ENCODE results near the gene BROX.
A peak's percentile ranks its signal among the peaks of the same experiment; 100 is the strongest.
"Not testable (repeated sequence)": the region's sequence is repeated elsewhere in the genome, so short reads cannot be mapped to it uniquely, and the experiment has no call there.

Gene BROX

DNA sequence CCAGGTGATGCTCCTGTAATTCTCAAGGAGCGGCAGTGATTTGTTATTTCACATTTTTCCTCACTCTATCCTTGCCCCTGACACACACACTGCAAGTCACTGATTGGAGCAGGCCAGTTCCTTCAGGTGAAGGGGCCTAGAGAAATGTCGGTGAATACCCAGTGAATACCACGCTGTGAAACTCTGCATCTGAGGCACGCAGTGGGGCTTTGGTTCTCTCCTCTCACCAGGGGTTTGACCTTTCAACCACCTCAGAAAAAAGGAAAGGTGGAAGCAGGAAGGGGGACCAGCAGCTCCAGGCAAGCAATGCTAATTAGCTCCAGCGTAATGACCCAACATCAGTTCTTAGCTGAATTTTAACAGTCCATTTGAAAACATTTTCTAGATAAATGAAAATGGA is 24.1 kb downstream of the BROX start:
- Histone ChIP-seq H3K4me3 (ENCODE audit: low read length) (no peak overlapping the region), H3K9ac (ENCODE audit: low read length) (peak overlapping the region; percentile 50), H3K27me3 (ENCODE audit: control insufficient read depth, insufficient read depth, low read length) (no peaks in the 10 kb centered on the region), H3K9me3 (ENCODE audit: control insufficient read depth, low read length) (no peaks in the 10 kb centered on the region), H3K36me3 (ENCODE audit: control insufficient read depth, insufficient read depth, low read length) (no peaks in the 10 kb centered on the region), H3K4me1 (ENCODE audit: control insufficient read depth, insufficient read depth, low read length) (peaks cover 13% of the 10 kb centered on the region)

DNA sequence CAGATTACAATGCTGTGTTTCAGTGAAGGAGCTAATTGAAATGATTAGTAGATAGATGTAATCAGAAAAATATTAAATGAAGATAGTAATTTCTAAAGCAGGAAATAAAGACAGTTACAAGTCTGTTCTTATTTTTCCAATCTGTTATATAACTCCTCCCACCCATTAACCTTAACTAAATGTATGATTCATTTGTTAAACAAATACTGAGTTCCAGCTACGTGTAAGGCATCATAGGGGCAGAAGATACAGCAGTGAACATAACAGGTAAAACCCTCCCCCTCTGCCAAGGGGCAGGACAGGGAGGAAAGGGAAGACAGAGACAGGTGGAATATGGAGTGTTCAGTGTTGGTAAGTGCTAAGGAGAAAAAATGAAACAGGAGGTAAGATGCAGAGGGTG is 24.6 kb downstream of the BROX start, which contains the start of gene FAM177B:
Gene FAM177B, plus strand, starts transcription at position 231 of the 400 bp plus-strand sequence. CDS start 9,344 bp downstream, outside the sequence.
- Histone ChIP-seq H3K4me3 (ENCODE audit: low read length) (peak within 1 kb of the TSS; percentile 85), H3K27me3 (ENCODE audit: control insufficient read depth, insufficient read depth, low read length) (no peaks in the 10 kb centered on the region), H3K9ac (ENCODE audit: low read length) (peak within 1 kb of the TSS; percentile 89), H3K4me1 (ENCODE audit: control insufficient read depth, insufficient read depth, low read length) (peaks cover 13% of the 10 kb centered on the region), H3K36me3 (ENCODE audit: control insufficient read depth, insufficient read depth, low read length) (no peaks in the 10 kb centered on the region), H3K9me3 (ENCODE audit: control insufficient read depth, low read length) (no peaks in the 10 kb centered on the region)

DNA sequence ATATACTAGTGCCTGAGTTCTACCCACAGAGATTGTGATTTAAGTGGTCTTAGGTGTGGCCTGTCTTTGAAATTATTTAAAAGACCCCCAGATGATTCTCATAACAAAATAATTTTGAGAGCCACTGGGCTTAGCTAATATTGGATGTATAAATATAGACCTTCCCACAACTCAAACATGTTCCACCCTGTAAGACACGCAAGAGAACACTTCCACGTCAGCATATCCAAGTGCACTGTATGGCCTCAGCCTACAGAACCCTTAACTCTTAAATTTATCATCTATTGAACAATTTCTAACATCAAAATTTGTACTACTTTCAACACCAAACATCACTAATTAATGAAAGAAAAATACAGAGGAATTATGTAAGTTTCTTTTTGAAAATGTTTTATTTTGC is 27.1 kb downstream of the BROX start:
- peak overlapping the region; percentile 85 for H3K4me3 ChIP-seq (ENCODE audit: low read length)
- H3K27me3 ChIP-seq (ENCODE audit: control insufficient read depth, insufficient read depth, low read length) = no peaks in the 10 kb centered on the region
- peak overlapping the region; percentile 89 for H3K9ac ChIP-seq (ENCODE audit: low read length)
- no peaks in the 10 kb centered on the region for H3K9me3 ChIP-seq (ENCODE audit: control insufficient read depth, low read length)
- H3K36me3 ChIP-seq (ENCODE audit: control insufficient read depth, insufficient read depth, low read length) = no peaks in the 10 kb centered on the region
- H3K4me1 ChIP-seq (ENCODE audit: control insufficient read depth, insufficient read depth, low read length) = peaks cover 13% of the 10 kb centered on the region

GRCh38 chr1:222739929-222740328 is 27.6 kb downstream of the BROX start:
- H3K4me3 ChIP-seq (ENCODE audit: low read length) = peak overlapping the region; percentile 60

DNA sequence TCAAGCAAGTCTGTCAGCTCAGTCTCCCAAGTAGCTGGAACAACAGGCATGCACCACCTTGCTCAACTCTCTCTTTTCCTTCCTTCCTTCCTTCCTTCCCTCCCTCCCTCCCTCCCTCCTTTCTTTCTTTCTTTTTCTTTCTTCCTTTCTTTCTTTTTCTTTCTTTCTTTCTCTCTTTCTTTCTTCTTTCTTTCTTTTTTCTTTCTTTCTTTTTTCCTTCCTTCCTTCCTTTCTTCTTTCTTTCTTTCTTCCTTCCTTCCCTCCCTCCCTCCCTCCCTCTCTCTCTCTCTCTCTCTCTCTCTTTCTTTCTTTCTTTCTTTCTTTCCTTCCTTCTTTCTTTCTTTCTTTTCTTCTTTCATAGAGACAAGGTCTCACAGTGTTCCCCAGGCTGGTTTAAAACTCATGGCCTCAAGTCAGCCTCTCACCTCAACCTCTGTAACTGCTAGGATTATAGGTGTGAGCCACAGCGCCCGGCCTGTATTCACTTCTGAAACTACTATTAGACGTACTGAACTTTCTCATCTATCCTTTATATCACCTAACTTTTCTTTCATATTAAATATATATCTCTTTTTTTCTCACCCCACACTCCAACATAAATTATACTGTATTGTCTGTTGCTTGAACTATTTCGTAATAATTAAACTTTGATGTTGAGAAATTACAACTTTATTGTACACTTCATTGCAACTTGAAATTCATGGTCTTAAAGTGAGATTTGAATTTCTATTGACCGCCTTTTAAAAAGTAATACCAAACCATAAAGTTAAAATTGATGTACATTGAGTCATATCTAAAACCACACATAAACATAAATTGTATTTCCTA is 29.5 kb downstream of the BROX start:
- peak overlapping the region; percentile 22 for H3K9ac ChIP-seq (ENCODE audit: low read length)
- not testable (repeated sequence) for H3K4me1 ChIP-seq (ENCODE audit: control insufficient read depth, insufficient read depth, low read length); H3K36me3 ChIP-seq (ENCODE audit: control insufficient read depth, insufficient read depth, low read length); H3K9me3 ChIP-seq (ENCODE audit: control insufficient read depth, low read length); H3K4me3 ChIP-seq (ENCODE audit: low read length); H3K27me3 ChIP-seq (ENCODE audit: control insufficient read depth, insufficient read depth, low read length)

More at GRCh38 chr1:222739929-222740328, 27.6 kb downstream of the BROX start:
- Histone ChIP-seq H3K4me1 (ENCODE audit: control insufficient read depth, insufficient read depth, low read length) (peaks cover 13% of the 10 kb centered on the region), H3K27me3 (ENCODE audit: control insufficient read depth, insufficient read depth, low read length) (no peaks in the 10 kb centered on the region), H3K9ac (ENCODE audit: low read length) (peak overlapping the region; percentile 89), H3K36me3 (ENCODE audit: control insufficient read depth, insufficient read depth, low read length) (no peaks in the 10 kb centered on the region), H3K9me3 (ENCODE audit: control insufficient read depth, low read length) (no peaks in the 10 kb centered on the region)

- Histone ChIP-seq H3K27me3 (ENCODE audit: control insufficient read depth, insufficient read depth, low read length) (no peaks in the 10 kb centered on the region), H3K9me3 (ENCODE audit: control insufficient read depth, low read length) (no peaks in the 10 kb centered on the region), H3K36me3 (ENCODE audit: control insufficient read depth, insufficient read depth, low read length) (peaks cover 5% of the 10 kb centered on the region), H3K4me1 (ENCODE audit: control insufficient read depth, insufficient read depth, low read length) (no peaks in the 10 kb centered on the region), H3K9ac (ENCODE audit: low read length) (no peak overlapping the region), H3K4me3 (ENCODE audit: low read length) (no peak overlapping the region)
Measured at GRCh38 chr1:222749927-222750326, 37.6 kb downstream of the BROX start.

DNA sequence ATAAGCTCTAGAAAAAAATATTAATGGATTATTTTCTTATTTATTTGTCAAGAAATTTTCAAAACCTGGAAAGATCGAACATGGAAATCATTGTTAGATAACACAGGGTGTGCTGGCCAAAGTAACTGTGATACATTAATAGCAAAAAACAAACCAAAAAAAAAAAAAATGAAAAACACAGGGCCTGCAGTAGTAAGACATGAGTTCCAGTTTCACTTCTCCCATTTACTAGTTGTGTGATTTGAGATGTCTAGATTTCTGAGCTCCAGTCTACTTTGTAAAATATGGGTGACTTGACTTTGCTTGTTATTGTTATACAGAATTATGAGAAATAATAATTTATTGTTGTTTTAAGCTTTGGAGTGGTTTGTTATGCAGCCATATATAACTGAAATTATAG is 38.3 kb downstream of the BROX start:
- no peaks in the 10 kb centered on the region for H3K27me3 ChIP-seq (ENCODE audit: control insufficient read depth, insufficient read depth, low read length)
- peaks cover 5% of the 10 kb centered on the region for H3K36me3 ChIP-seq (ENCODE audit: control insufficient read depth, insufficient read depth, low read length)
- H3K9ac ChIP-seq (ENCODE audit: low read length) = no peak overlapping the region
- no peaks in the 10 kb centered on the region for H3K9me3 ChIP-seq (ENCODE audit: control insufficient read depth, low read length)
- no peak overlapping the region for H3K4me3 ChIP-seq (ENCODE audit: low read length)
- H3K4me1 ChIP-seq (ENCODE audit: control insufficient read depth, insufficient read depth, low read length) = no peaks in the 10 kb centered on the region

DNA sequence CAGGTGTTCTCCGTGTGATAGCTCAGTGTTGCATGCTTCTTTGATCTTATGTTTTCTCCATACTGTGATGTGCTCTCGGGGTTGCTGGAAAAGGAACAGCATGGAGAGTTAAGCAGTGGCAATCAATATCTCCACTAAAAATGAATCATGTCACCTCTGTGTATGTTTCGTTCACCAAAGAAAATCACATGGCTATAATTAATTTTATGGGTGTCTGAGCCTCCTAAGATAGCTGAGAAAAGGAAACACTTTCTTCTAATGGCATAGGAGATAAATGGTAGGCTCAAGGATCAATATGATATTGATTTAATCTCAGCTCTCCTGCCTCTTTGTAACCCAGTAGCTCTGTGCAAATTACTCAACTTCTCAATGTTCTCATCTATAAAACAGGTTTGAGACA is 38.9 kb downstream of the BROX start:
- Histone ChIP-seq H3K9me3 (ENCODE audit: control insufficient read depth, low read length) (no peaks in the 10 kb centered on the region), H3K27me3 (ENCODE audit: control insufficient read depth, insufficient read depth, low read length) (no peaks in the 10 kb centered on the region), H3K36me3 (ENCODE audit: control insufficient read depth, insufficient read depth, low read length) (peaks cover 5% of the 10 kb centered on the region), H3K9ac (ENCODE audit: low read length) (no peak overlapping the region), H3K4me1 (ENCODE audit: control insufficient read depth, insufficient read depth, low read length) (no peaks in the 10 kb centered on the region), H3K4me3 (ENCODE audit: low read length) (no peak overlapping the region)

- no peaks in the 10 kb centered on the region for H3K27me3 ChIP-seq (ENCODE audit: control insufficient read depth, insufficient read depth, low read length)
- H3K9ac ChIP-seq (ENCODE audit: low read length) = no peak overlapping the region
- no peak overlapping the region for H3K4me3 ChIP-seq (ENCODE audit: low read length)
- no peaks in the 10 kb centered on the region for H3K4me1 ChIP-seq (ENCODE audit: control insufficient read depth, insufficient read depth, low read length)
- H3K36me3 ChIP-seq (ENCODE audit: control insufficient read depth, insufficient read depth, low read length) = no peaks in the 10 kb centered on the region
- H3K9me3 ChIP-seq (ENCODE audit: control insufficient read depth, low read length) = no peaks in the 10 kb centered on the region
Measured at GRCh38 chr1:222754366-222755139, 42.2 kb downstream of the BROX start.

DNA sequence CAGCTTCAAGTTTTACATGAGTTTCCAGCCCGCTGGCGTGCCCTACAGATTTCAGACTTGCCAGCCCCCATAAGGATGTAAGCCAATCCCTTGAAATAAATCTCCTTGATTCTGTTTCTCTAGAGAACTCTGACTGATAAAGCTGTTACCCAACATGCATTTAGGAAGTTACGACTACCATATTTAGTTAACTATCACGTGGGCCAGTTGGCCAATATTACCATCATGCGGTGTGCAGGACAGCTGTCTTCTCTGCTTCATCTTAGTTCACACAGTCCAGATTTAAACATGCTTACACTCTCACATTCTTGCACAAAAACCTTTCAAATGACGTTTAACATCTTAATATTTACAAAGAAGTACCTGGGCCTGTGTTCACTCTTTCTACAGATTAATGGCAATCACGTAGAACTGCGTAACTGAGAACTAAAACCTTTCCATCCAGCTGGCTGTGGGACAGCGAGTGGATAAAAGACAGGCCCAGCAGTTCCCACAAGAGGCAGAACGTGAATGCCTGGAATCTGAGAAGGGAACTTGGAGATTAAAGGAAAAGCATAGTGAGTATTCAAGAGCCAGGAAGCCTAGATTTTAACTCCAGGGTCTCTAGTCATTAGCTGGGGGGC is 45.4 kb downstream of the BROX start:
- Histone ChIP-seq H3K9ac (ENCODE audit: low read length) (no peak overlapping the region), H3K4me3 (ENCODE audit: low read length) (no peak overlapping the region), H3K27me3 (ENCODE audit: control insufficient read depth, insufficient read depth, low read length) (no peaks in the 10 kb centered on the region), H3K36me3 (ENCODE audit: control insufficient read depth, insufficient read depth, low read length) (no peaks in the 10 kb centered on the region), H3K9me3 (ENCODE audit: control insufficient read depth, low read length) (no peaks in the 10 kb centered on the region), H3K4me1 (ENCODE audit: control insufficient read depth, insufficient read depth, low read length) (no peaks in the 10 kb centered on the region)

GRCh38 chr1:222759451-222760035 is 47.2 kb downstream of the BROX start:
- Histone ChIP-seq H3K4me3 (ENCODE audit: low read length) (no peak overlapping the region), H3K9ac (ENCODE audit: low read length) (no peak overlapping the region), H3K4me1 (ENCODE audit: control insufficient read depth, insufficient read depth, low read length) (no peaks in the 10 kb centered on the region), H3K9me3 (ENCODE audit: control insufficient read depth, low read length) (no peaks in the 10 kb centered on the region), H3K36me3 (ENCODE audit: control insufficient read depth, insufficient read depth, low read length) (no peaks in the 10 kb centered on the region), H3K27me3 (ENCODE audit: control insufficient read depth, insufficient read depth, low read length) (no peaks in the 10 kb centered on the region)

Data from mucosa of stomach (tissue), 1 donor.